HG02678 (cell line): ENCODE data around the gene CFAP54.

Experiments
- ATAC-seq: cut with Tn5 transposase; IDR thresholded peaks from one replicate; pipeline ENCODE4 v1.9.1; 2021; ENCODE audit warnings: mild to moderate bottlenecking, moderate library complexity; ENCODE audit not compliant: unreplicated experiment

The CFAP54 gene

DNA sequence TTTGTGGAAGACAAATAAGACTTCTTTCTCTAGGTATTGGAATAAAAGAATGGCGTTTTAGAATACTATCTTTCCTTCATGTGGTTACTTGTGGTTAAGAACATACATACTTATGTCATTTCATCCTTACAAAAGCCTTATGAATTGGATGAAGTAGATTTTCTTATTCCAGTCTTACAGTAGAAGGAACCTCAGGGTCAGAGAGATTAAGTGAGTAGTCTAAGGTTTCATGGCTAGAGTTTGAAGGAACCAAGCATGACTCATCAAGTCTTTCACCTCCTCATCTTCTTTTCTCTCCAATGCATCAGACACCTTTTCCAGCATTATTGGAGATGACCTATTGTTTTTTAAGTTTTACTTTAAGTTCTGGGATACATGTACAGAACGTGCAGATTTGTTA is 324.8 kb downstream of the CFAP54 start:
- ATAC-seq = no peak

DNA sequence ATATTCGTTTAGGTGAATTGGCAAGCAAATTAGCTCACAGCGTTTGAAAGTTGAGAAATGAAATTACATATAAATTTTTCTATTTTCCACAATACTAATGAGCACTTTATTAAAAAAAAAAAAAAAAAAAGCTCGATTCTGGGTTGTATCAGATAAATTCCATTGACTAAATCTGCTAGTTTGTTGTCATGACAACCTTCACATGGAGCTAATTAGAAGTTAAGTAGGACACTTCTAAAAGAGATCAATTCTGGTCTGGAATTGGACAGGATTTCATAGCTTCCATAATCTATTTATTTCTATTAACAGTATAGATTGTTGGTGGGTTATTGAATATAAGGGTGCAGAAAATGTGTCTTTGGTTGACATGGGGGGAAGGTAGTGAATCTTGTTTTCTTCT is 332.2 kb downstream of the CFAP54 start:
- ATAC-seq = no peak

DNA sequence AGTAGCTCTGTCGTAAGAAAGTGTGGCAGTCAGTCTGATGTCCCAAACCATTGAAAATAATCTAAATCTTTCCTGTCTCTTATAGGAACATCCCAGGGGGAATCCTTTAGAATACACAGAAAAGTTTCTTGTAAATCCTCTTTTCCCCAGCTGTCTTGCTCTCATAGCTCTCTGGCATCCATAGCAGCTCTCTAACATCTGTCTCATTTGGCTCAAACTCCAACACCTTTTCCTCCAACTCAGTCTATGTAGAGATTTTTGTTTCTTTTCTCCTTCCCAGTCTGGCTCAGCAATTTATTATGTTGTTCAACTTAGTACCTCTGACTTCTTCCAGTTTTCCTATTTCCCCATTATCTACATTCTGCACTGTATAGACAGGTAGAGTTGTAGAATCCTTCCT is 333.3 kb downstream of the CFAP54 start:
- no peak for ATAC-seq

DNA sequence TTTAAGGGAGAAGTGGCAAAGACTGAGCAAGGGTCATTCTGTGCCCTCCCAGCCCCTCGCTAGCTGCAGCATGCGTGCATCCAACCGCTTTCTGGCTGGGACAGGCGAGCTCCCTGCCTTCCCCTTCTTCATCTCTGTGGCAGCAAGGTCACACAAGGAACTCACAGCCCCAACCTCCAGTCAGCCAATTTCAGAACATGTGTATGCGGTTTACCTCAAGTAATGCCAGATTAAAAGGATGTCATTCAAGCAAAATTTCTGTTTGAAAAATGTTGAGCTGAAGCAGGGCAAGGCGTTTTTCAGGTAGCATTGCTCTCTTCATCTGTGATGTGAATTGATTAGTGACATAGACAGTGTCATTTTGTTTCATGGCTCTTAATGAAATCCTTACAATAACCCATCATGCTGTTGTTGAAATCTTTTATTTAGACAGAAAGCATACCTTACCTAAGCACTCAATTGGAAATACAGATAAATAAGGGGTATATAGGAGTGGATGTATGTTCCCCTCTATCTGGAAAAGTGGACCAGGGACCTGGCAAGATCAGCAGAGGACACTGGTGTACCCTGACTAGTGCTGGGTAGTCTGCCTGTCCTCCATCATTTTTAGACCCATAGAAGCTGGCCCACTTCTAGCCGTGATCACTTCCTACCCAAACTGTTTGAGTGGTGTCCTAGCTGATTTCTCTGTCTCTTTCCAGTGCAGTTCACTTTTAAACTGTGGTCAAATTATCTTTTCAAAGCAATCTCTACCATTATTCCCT is 334.9 kb downstream of the CFAP54 start:
- no peak for ATAC-seq

DNA sequence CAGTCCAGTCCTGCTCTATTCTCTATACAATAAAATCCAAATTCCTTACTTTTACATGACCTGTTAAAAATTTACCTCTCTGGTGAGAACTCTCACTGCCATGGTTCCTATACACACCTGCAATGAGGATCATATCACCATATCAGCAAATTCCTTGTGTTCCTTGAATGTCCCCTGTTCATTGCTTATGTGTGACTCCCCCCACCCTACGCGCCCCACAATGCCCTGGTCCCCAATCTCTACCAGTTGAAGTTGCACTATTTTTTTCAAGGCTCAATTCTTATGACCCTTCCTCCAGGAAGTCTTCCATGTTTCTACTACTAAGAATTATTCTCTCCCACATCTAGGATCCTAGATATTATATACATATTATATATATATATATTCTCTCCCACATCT is 335.5 kb downstream of the CFAP54 start:
- ATAC-seq = no peak

DNA sequence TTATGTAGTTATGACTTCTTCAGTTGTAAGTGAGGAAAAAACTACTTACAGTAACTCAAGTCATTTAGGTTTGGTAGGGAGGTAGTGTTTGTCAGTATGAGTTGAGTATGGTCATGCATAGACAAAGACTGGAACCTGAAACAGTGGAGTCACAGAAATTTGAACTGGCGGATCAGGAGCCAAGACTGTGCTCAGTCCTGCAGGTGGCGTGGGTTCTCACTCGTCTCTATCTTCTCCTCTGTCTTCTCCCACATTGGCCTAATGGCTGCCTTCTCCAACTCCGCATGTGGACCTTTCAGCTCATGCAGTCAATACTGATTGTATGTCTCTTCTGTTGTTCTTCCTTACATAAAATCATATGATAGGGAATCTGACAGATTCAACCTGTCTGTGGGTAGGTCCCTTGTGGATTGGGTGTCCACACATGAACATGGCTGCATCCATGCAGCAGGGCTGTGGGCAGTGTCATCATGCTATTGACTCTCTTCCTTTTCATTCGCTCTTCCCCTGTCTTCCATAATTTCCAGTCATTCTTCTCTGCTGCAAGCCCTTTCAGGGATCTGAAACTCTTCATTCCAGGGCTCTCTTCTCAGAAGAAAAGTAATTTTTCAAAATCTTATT is 338.9 kb downstream of the CFAP54 start:
- no peak for ATAC-seq

DNA sequence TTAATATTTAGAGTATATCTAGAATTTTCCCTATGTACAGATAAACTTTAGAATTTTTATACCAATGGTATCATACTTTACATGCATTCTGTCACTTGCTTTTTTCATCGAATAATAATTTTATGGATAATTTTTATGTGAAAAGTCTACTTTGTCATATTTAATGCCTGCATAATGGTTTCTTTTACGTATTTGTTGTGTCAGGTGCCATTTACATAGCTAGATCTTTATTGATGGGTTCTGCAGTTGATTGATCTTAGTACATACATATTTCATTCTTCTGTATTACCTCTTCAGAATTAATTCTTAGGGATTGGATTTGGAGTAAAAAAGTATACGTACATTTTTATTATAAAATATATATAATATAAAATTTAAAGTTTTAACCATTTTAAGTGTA is 340.0 kb downstream of the CFAP54 start:
- no peak for ATAC-seq

DNA sequence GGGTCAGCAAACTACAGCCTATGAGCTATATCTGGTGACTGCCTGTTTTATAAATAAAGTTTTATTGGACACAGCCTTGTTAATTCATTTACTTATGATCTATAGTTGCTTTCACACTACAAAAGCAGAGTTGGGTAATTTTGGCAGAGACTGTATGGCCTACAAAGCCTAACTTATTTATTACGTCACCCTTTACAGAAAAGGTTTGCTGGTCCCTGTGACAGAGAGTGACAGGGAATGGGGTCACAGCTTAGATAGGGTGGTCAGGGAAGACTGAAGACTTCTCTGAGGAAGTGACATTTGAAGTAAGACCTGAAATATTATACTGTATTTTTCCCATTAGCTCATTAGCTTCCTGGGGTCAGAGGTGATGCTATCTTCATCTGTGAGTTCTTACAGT is 342.0 kb downstream of the CFAP54 start:
- no peak for ATAC-seq

DNA sequence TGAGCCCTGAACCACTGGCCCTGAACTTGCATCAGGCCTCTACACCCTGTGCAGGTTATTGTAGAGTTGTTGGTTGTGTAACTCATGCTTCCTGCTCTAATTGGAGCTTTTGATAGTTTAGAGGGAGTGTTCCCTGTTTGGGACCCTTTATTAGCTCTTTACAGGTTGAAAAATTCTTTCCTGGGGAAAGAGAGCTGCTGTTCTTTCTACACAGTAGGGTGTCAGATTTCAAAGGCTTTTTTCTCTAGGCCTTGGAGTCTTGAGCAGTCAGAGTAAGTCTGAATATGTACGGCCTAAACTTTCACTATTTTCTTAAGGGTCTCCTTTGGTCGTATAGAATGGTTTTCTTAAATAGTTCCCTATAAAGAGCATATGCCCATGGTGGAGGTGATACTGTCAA is 356.9 kb downstream of the CFAP54 start:
- no peak for ATAC-seq

DNA sequence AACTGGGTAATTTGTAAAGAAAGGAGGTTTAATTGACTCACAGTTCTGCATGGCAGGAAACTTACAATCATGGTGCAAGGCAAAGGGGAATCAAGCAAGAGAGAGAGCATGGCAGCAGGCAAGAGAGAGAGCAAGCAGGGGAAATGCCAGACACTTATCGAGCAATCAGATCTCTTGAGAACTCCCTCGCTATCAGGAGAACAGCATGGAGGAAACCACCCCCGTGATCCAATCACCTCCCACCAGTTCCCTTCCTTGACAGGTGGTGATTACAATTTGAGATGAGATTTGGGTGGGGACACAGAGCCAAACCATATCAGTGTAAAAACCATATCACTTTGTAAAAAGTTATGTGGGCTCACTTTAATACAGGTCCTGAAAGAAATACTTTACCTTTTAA is 361.3 kb downstream of the CFAP54 start:
- no peak for ATAC-seq

DNA sequence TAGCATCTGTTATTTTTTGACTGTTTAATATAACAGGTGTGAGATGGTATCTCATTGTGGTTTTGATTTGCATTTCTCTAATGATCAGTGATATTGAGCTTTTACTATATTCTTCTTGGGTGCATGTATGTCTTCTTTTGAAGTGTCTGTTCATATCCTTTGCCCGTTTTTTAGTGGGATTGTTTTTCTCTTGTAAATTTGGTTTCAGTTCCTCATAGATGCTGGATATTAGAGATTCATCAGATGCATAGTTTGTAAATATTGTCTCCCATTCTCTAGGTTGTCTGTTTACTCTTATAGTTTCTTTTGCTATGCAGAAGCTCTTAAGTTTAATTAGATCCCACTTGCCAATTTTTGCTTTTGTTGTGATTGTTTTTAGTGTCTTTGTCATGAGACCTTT is 368.8 kb downstream of the CFAP54 start:
- ATAC-seq = no peak

DNA sequence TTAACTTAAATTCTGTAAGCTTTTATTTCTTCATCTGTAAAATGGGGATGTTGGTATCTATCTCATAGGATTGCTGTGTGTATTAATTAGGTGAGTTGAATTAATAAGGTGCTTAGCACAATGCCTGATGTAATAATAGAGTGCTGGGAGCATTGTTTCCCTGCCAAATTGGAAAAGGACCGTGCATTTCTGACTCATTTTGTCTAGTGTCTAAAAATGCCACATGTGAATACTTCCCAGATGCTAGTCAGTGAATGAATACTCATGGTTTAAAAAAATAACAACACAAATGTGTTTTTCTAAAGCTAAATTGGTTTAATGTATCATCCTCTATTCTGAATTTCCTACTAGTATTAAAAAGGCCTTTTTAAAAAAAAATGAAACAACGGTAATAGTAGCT is 372.3 kb downstream of the CFAP54 start:
- no peak for ATAC-seq

DNA sequence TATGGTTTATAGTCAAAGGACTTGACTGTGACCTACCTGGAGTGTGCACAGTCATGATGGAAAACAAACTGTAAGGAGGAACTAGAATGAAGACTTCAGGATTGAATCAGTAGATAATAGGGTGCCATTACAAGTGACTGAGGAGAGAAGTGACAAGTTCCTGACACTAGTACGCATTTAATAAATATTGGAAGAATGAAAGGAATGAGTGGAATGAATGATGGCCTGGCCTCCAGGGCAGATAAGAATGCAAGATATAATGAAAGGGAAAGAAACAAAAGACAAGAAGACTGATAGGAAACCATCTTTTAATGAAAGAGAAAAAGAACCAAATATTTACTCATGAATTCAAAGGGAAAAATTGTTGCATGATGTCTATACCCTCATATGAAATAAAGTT is 372.9 kb downstream of the CFAP54 start:
- no peak for ATAC-seq

DNA sequence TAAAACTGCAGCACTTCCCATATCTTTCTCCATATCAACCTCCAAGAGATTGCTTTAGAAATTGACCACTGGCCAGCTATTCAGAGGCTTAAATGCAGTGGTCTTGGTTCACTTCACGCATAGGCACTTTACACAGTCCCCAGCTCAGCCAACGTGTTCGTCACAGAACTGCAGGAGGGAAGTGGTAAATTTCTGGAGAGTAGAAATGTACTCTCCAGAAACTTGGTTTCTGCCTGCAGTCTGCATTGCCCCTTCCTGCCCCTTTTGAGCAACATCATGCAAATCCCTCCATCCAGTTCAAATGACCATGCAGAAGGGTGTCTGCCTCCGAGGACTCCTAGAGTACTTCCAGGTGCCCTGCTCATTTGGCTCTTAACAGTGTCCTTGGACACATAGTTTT is 375.0 kb downstream of the CFAP54 start:
- ATAC-seq = no peak

DNA sequence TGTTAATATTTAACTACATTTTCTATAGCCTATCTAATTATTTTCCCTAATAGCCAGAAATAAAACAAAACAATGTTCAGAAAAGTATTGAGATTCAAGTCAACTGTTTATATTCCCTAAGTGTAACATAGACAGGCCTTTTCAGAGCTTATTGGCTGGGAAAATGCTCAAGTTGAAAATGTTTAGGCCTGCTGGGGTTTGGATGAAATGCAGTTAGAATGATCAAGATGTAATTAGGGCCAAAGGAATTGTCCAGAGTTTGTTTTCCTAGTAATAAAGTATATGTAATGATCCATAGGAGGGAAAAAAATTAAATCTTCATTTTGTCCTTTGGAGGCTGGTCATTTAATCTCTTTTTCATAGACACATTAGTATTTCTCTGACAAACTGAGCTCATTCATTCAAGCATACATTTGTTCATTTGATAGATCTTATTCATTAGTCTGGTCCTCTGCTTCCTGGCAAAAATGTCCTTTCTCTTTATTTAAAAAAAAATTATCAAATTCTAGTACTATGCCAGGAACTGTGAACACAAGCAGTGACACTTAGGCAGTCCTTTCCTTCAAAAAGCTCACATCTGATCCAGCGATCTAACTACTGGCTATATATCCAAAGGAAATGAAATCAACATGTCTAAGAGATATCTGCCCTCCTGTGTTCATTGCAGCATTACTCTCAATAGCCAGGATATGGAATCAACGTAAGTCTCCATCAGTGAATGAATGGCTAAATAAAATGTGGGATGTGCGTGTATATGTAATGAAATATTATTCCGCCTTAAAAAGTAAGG is 377.6 kb downstream of the CFAP54 start:
- ATAC-seq = no peak

DNA sequence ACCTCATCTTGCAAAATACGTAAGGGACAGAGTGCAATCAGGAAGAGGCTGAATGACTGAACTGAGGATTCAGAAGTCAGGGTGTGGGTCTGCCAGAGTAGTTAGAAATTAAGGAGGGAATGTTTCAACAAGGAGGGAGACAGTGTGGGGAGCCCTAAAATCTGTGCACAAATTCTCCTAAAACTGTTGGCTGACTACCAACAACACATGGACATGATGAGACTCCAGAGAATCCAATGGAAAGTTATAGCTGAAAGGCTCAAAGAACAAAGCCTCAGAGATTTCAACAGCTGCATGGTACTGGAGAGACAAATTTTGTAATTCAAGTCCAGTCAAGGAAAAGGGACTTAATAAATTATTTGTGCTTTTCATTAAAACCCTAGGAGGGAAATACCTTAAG is 381.6 kb downstream of the CFAP54 start:
- ATAC-seq = no peak

DNA sequence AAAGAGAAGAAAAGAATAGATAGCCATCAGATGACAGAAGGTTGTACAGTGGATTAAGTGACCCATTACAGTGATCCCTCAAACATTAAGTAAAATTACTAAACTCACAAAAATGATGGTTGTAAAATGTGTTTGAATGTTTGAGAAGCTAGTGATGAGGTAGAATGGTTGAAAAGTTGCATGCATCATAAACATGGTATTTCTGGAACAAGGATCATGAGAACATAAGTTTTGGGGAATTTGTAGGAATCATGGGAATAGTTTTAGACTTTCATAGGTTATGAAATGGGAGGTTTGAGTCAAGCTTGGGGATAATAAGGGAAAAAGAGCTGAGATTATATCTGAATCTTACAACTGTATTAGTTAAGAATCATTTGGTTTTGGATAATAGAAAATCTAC is 383.6 kb downstream of the CFAP54 start:
- no peak for ATAC-seq

DNA sequence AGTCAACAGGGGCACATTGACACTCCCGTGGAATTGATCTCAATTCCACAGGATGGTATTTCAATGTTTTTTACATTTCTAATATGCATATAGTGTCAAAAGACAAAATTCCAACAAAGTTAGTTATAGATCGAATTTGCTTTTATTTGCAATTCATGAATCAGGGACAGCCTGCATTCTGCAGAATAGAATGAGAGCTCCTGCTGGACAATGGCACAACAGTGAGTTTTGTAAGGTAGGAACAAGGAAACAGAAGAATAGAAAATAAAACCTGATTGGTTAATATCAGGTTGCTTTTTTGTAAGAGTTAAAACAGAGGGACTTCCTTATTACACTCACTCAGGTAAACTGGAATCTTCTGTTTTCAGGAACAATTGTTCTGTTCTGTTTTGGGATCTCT is 384.8 kb downstream of the CFAP54 start:
- no peak for ATAC-seq

DNA sequence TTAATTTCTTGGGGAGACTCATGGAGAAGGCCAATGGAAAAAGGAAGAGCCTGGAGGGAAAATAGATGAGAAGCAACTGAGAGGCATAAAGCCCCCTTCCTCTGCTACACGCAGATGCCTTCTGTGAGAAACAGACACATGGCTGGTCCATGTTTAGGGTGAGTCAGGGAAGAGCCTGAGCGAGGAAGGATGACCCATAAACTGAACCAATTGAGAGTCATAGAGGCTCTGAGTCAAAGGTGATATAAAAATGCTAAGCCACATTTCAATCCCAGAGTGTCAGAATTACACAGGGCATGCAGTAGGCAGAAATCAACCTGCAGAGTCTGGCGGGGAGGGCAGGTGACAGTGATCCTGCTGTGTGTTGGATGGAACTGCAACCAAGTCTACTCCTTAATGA is 387.6 kb downstream of the CFAP54 start:
- no peak for ATAC-seq

DNA sequence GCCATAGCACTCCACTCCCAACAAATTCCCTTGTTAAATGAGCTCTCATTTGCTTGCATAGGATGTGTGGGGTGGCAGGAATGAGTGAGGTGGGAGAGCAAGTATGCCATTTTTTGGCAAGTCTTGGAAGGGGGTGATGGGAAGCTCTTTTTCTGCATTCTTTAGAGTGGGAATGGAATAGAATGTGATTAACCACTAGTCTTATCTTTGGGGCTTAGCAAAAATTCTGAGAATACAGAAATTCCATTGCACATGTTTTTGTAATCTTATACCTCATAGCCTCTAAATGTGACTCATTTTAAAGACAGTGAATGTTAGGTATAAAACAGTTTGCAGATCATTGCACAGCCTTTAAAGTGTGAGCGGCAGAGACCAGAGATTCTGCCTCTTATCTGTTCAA is 389.3 kb downstream of the CFAP54 start:
- no peak for ATAC-seq

DNA sequence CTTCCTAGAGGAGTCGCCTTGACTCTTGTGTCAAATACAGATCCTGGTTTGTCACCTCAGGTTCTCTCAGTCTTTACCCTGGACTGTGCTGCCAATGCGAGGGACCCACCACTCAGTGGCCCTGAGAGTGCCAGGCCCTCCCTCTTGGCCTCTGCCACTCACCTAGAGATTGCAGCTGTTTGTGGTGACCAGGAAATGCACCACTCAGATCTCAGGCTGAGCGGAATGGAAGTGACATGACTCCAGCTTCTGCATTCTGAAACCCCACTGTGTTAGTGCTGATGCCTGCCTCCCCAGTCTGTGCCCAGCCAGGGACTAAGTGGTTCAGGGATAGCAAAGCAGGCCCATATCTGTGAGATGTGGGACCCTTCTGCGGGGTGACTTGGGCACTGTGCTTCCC is 389.9 kb downstream of the CFAP54 start:
- ATAC-seq = no peak

DNA sequence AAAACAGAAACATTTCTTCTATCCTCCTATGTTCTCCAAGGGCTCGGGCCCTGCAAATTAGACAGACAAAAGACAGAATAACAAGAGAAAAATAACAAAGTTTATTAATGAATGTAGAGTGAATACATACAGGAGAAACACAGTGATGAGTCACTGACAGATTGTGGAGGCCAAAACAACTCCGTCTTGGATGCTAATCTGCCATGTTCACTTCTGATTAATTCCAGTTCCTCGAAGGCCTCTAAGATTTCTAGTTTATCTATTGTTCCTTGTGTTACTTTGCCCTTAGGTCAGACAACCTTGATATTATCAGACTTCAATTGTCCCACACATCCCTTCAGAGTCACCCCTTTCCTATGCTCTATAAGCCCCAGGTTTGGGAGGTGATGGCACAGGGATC is 390.8 kb downstream of the CFAP54 start:
- ATAC-seq = no peak
